Kasumi-1 (cell line): ENCODE data around the gene DLX3.
A peak's percentile ranks its signal among the peaks of the same experiment; 100 is the strongest.
"Not testable (repeated sequence)": the region's sequence is repeated elsewhere in the genome, so short reads cannot be mapped to it uniquely, and the experiment has no call there.

Experiments used
- DNase-seq, 2 experiments: peaks; one replicate each; lab custom pipeline; 2025; lab: John Stamatoyannopoulos, UW

Gene DLX3

DNA sequence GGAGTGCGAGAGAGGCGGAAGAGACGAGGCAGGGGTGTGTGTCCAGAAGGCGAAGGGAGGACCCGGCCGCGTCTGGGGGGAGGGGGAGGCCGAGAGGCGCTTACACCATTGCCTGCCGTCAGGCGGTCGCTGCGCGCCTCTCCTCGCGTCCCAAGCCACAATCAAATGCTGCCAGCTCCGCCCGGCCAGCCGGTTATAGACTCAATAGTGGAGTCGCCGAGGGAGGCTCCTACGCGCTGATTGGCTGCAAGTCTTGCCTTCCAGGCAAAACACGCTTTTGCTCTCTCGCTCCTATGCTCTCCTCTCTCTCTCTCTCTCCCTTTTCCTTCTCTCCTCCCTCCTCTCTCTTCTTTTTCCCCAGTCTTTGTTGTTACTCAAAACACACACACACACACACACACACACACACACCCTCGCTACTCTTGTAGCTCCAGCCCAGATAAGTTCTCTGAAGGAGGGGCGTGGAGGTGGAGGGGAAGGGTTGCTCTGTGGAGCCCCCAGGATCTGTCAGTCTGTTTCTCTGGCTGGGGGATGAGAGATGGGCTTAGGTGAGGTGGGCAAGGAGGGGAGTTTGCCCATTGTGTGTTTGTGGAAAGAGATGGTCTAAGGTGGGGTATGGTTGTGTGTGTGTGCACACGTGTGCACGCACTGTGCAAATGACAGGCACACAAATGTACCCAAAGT, at the start of gene DLX3:
Gene DLX3, minus strand, starts transcription at position 170 of the 684 bp plus-strand sequence. CDS start 226 bp downstream, outside the sequence.
- DNase-seq = peak; percentile 27 to 34

- no peak for DNase-seq
Measured at GRCh38 chr17:50044483-50044882, 49.5 kb upstream of the DLX3 start.

GRCh38 chr17:50043290-50044148, 48.5 kb upstream of the DLX3 start:
- DNase-seq = no peak

DNA sequence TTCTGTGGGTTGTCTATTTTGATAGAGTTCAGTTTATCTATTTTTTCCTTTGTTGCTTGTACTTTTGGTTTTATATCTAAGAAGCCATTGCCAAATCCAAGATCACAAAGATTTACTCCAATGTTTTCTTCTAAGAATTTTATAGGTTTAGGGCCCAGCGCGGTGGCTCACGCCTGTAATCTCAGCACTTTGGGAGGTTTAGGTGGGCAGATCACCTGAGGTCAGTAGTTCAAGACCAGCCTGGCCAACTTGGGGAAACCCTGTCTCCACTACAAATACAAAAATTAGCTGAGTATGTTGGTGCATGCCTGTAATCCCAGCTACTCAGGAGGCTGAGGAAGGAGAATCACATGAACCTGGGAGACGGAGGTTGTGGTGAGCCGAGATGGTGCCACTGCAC, 47.2 kb upstream of the DLX3 start:
- no peak for DNase-seq

GRCh38 chr17:50040496-50040895, 45.5 kb upstream of the DLX3 start:
- not testable (repeated sequence) for DNase-seq

DNA sequence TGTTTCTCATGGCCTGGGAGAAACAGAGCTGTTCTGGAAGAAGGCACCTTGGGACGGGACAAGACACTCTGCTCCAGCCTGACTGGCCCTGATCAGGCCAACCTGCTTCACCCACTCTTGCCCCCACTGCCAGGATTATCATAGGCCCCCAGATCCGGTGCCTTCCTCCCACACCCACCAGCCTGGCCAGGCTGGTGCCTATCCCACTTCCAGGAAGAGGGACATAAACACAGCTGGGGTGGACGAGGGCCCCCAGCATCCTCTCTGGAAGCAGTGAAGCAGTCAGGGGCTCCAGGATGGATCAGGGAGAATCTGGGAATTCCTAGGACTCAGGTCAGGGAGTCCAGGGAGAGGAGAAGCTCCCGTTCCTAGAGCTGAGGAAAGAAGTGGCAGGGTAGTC, 44.0 kb upstream of the DLX3 start:
- no peak for DNase-seq

DNA sequence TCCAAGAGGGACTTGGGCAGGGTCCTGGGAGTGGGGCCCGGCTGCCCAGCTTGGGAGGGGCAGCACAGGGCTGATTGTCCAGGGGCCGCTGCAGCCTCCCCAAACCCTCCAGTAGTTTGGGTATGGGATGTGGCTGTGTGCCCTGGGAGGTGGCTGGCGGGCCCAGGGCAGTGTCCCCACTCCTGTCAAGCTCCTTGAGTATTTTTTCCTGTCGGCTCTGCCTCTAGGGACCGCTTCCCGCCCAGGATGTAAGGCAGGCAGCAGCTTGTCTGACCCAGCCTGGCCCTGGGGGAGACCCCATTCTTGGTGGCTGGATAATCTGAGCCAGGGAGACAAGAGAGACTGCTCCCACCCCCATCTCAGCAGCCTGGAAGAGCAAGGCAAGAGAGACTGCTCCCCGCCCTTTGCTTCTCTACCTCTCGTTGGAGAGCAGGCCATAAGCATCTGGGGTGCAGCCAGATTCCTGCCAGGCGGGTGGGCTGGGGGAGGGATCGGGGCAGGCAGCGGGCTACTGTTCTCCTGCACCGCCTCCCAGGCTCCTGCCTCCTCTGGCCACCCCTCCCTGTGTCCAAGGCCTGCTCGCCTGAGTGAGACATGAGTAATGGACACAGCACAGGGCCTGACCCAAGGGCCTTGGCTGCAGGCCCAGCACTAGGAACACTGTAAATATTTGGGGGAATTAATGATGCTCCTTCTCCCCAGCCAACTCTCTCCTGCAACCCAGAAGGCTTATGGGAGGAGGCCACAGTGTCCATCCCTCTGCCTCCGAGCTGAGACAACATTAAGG, 42.5 kb upstream of the DLX3 start:
- DNase-seq = no peak

DNA sequence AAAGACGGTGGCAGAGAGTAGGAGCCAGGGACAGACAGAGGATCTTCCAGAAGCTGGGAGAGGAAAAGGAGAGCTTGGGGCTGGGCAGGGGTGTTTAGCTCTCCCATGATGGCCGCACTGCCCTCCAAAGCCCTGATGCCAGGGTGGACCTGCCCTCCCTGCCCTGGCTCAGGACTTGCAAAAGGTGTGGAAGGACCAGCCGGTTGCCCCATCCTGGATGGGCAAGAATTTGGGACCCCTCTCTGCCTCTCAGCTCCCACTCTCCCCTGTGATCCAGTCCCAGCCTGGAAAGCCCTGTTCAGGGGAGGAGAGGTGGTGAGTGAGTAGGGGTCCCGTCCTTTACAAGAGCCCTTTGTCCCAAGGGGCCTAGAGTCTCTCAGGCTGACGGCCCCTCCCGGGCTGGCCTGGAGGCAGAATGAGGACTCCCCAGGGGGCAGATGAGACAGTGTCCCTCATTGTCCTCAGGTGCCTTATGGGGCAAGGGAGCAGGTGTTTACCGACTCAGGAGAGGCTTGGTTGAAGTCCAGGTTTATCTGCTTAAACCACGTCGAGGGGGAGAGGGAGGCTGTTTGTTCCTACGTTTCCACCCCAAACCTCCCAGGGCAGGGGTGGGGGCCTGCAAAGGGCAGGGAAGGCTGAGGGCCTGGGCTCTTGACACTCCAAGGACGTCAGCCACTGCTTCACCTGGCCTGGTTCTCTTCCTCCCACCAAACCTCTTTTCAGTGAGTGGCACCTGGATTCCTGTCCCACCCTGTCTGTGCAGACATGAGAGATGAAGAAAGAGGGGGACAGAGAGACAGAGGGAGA, 41.6 kb upstream of the DLX3 start:
- no peak for DNase-seq

- no peak for DNase-seq
Measured at GRCh38 chr17:50035945-50036344, 40.9 kb upstream of the DLX3 start.

- no peak for DNase-seq
Measured at GRCh38 chr17:50035421-50035879, 40.4 kb upstream of the DLX3 start.

DNA sequence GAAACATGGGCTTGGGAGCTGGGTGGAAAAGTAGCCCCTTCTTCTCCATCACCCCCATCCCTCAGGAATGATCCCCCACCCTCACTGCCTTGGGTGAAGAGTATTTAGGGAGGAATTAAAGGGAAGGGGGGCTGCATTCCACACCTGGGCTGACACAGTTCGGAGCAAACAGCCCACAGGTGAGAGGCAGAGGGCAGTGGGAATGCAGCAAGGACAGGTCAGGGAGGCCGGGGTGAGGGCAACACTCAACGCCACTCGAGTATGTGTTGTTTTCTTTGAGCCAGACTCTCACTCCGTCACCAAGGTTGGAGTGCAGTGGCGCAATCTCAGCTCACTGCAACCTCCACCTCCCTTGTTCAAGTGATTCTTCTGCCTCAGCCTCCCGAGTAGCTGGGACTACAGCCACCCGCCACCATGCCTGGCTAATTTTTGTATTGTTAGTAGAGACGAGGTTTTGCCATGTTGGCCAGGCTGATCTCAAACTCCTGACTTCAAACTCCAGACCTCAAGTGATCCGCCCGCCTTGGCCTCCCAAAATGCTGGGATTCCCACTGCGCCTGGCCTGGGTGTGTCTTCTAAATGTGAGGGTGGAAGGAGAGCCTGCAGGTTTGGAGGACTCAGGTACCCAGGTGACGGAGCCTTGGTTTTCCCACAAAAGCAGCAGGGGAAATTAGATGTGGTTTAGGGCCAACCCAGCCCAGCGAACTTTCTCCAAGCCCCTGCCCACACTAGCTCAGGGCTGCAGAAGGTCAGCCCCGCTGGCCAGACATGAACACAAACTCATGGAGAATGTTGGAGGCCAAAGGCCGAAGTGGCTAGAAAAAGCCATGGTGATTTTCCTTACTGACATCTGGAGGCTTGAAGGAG, 39.7 kb upstream of the DLX3 start:
- DNase-seq = no peak

DNA sequence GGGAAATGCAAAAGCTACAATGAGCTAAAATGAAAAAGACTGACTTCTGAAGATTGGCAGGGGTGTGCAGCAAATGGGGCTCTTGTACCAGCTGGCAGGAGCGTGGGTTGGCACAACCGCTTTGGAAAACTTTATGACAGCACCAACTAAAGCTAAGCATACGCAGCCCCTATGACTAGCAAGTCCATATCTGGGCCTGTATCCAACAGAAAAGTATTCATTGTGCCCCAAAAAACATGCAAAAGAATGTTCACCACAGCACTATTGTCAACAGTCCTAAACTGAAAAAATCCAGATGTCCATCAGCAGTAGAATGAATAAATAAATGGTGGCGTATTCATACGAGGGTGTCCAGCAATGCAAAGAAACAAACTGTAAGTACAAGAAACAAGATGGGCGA, 38.3 kb upstream of the DLX3 start:
- no peak for DNase-seq

DNA sequence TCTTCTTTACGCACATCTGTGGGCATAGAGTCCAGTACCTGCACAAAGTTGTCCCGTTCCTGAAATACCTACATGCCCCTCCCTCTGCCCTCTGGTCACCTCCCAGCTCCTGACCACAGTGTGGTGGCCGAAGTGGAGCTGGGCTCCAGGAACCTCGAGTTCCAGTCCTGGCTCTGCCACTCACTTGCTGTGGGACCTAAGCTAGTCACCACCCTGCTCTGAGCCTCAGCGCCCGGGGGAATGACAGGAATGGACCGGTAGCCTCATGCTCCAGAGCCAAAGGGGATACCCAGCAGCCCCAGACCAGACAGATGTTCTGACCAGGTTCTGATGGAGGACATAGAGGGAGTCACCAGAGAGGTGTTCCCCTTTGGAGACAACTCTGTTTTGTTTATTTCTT, 34.2 kb upstream of the DLX3 start:
- no peak for DNase-seq

GRCh38 chr17:50028736-50029120, 33.7 kb upstream of the DLX3 start:
- no peak for DNase-seq

DNA sequence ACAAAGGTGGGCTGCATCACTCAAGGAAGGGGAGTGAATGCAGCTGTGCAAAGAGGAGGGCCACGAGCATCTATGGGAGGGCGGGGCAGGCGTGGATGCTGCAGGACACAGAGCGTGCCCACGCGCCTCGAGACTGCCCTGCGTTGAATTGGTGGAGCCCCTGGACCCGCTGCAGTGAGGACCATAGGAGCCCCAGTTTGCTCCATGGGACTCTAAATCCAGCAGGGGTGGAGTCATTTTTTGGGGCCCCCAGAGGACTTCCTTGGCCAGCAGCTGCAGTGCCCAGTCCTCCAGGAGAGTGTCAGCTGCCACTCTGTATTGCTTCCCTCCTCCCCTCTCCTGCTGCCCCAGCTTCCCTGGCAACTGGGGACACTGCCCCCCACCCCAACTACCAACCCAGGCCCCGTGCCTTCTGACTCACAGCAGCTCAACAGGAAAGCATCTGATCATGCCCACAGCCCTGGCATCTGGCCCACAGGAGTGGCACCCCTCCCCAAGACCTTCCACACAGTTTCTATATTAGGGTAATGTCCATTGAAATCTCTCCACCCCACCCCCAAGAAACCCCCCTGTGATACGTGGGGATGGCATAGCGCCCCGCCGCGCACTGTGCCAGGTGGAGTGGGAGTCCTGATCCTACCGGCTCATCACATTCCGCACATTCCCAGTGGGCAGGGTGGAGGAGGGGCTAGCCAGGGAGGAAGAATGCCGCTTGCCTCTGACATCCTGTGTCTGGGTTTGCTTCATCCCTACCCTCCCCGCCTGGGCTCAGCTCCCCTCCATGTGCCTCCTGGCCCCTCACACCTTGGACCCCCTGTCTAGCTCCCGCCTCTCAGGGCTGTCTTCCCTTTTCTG, 33.1 kb upstream of the DLX3 start:
- DNase-seq = no peak

- DNase-seq = peak; percentile 26 to 64
Measured at GRCh38 chr17:50027172-50027880, 32.3 kb upstream of the DLX3 start.

DNA sequence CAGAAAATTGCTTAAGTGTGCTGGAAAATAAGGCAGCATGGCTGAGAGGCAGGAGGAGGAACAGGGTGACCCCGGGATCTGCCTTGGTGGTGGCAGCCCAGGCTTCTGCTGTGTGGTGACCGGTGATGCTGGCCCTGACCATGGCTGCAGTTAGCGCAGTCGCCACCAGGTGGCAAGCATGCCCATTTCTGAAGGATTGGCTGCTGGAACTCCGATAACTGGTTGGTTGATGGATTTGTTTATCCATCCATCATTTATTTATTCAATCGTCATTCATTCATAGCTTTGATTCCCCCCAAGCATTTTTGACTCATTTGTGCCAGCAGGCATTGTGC, 31.8 kb upstream of the DLX3 start:
- peak; percentile 58 to 67 for DNase-seq

DNA sequence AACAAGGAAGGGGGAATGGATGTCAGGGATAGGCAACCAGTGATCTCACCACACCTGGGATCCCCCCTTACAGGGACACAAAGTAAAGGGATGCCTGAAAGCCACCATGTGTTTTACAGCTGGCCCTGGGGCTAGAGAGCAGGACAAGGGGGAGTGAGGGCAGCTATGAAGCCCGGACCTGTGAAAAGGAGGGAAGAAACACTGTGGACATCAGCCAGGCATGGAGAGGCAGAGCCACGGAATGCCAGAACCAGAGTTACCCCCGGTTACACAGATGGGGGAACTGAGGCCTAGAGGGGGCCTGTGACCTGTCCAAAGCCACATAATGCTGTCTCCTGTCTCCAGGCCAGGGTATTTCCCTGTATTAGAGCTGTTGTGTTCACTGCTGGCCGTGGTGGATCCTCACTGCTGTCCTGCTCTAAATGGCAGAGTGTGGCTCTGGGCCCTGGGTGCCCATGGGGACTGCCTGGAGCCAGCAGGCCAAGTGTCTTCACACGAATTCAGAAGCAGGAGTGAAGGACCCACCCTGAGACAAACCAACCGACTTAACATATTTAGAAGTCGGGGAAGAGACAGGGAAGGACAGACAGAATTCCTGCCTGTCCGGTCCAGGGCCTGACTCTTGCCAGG, 31.1 kb upstream of the DLX3 start:
- no peak for DNase-seq

GRCh38 chr17:50024808-50025207, 29.8 kb upstream of the DLX3 start:
- DNase-seq = no peak
